GM12872 (cell line): Measurements from ENCODE around the gene TMPRSS2.

Experiments
- CTCF ChIP-seq: IDR thresholded peaks from 3 replicates; pipeline ENCODE4 v1.5.1; 2011; ENCODE audit warnings: low read depth, mild to moderate bottlenecking, low read length, moderate library complexity; ENCODE audit not compliant: insufficient read depth

Gene TMPRSS2

GRCh38 chr21:41509145-41509496, 1.2 kb upstream of the TMPRSS2 start:
- no peak for TF ChIP-seq CTCF

GRCh38 chr21:41508415-41509144, 622 bp upstream of the TMPRSS2 start:
- TF ChIP-seq CTCF = no peak

- no peak for TF ChIP-seq CTCF
Observed at GRCh38 chr21:41506611-41507520, 1.1 kb downstream of the TMPRSS2 start.

GRCh38 chr21:41506005-41506594, 1.9 kb downstream of the TMPRSS2 start:
- TF ChIP-seq CTCF = no peak

- TF ChIP-seq CTCF = no peak
Observed at GRCh38 chr21:41504030-41504429, 3.9 kb downstream of the TMPRSS2 start.

GRCh38 chr21:41503331-41503730, 4.6 kb downstream of the TMPRSS2 start:
- TF ChIP-seq CTCF = no peak

GRCh38 chr21:41501919-41502318, 6.0 kb downstream of the TMPRSS2 start:
- no peak for TF ChIP-seq CTCF
